ENCODE results near the gene USP48.

Gene USP48

GRCh38 chr1:21703318-21703963 lies 79.5 kb downstream of the USP48 start:
- TF ChIP-seq, protein P1, sequence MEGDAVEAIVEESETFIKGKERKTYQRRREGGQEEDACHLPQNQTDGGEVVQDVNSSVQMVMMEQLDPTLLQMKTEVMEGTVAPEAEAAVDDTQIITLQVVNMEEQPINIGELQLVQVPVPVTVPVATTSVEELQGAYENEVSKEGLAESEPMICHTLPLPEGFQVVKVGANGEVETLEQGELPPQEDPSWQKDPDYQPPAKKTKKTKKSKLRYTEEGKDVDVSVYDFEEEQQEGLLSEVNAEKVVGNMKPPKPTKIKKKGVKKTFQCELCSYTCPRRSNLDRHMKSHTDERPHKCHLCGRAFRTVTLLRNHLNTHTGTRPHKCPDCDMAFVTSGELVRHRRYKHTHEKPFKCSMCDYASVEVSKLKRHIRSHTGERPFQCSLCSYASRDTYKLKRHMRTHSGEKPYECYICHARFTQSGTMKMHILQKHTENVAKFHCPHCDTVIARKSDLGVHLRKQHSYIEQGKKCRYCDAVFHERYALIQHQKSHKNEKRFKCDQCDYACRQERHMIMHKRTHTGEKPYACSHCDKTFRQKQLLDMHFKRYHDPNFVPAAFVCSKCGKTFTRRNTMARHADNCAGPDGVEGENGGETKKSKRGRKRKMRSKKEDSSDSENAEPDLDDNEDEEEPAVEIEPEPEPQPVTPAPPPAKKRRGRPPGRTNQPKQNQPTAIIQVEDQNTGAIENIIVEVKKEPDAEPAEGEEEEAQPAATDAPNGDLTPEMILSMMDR (IDR thresholded peaks at IDR 0.05; ENCODE audit: insufficient read depth, low read length, poor library complexity, severe bottlenecking): peak; percentile 42
- H3K36me3 ChIP-seq (ENCODE audit: control insufficient read depth, insufficient read depth, low read length): peaks cover 14% of the 10 kb centered on the region
- no peak for DNase-seq (ENCODE audit: extremely low read depth, insufficient read length)
- H3K4me3 ChIP-seq (replicated peaks; ENCODE audit: low read depth, low read length): no peak overlapping the region
- H3K27me3 ChIP-seq (replicated peaks; ENCODE audit: control insufficient read depth, insufficient read depth, low read length): no peaks in the 10 kb centered on the region

DNA sequence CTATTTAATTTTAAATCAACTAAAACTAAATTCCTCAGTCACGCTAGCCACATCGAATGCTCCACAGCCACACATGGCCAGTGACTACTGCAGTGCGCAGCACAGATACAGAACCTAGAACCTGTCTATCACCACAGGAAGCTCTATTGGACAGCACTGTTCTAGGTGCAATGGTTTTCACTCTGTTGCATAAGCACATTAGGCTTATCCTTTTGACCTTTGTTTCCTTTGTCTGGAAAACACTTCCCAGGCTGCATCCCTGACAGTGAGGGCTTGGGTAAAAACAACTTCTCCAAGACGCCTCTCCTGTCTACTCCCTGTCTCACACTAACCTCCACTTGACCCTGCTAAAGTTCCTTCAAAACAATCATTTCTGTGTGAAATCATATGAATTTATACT lies 80.2 kb downstream of the USP48 start:
- Histone ChIP-seq H3K36me3 (ENCODE audit: control insufficient read depth, insufficient read depth, low read length) (peaks cover 12% of the 10 kb centered on the region), H3K27me3 (replicated peaks; ENCODE audit: control insufficient read depth, insufficient read depth, low read length) (no peaks in the 10 kb centered on the region), H3K4me3 (replicated peaks; ENCODE audit: low read depth, low read length) (no peak overlapping the region)
- TF ChIP-seq, protein P1 (IDR thresholded peaks at IDR 0.05; ENCODE audit: insufficient read depth, low read length, poor library complexity, severe bottlenecking): no peak
- no peak for DNase-seq (ENCODE audit: extremely low read depth, insufficient read length)

DNA sequence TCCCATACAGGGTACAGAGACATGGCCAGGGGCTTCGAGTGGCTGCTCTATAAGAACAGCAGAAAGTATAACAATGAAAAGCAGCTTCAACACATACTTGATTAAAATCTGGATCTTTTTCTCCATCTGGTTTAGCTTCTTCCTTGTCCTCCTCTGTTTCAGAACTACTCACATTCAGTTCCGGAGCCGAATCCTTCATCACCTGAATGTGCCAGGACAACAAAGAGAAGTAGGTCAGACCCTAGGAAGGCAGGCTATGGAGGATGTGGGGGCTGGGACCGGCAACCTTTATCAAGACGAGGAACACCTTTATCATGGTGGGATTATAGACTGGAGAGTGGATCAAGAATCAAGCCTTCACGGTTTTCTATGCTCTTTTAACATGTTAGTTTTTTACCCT lies 81.5 kb downstream of the USP48 start:
- H3K4me3 ChIP-seq (replicated peaks; ENCODE audit: low read depth, low read length): no peak overlapping the region
- H3K36me3 ChIP-seq (ENCODE audit: control insufficient read depth, insufficient read depth, low read length): peaks cover 16% of the 10 kb centered on the region
- H3K27me3 ChIP-seq (replicated peaks; ENCODE audit: control insufficient read depth, insufficient read depth, low read length): no peaks in the 10 kb centered on the region
- no peak for DNase-seq (ENCODE audit: extremely low read depth, insufficient read length)
- TF ChIP-seq, protein P1 (IDR thresholded peaks at IDR 0.05; ENCODE audit: insufficient read depth, low read length, poor library complexity, severe bottlenecking): no peak

- TF ChIP-seq, protein P1 (IDR thresholded peaks at IDR 0.05; ENCODE audit: insufficient read depth, low read length, poor library complexity, severe bottlenecking): no peak
- Histone ChIP-seq H3K36me3 (ENCODE audit: control insufficient read depth, insufficient read depth, low read length) (peaks cover 17% of the 10 kb centered on the region), H3K4me3 (replicated peaks; ENCODE audit: low read depth, low read length) (no peak overlapping the region), H3K27me3 (replicated peaks; ENCODE audit: control insufficient read depth, insufficient read depth, low read length) (no peaks in the 10 kb centered on the region)
- DNase-seq (ENCODE audit: extremely low read depth, insufficient read length): no peak
Measured at GRCh38 chr1:21700094-21700493, 82.9 kb downstream of the USP48 start.

DNA sequence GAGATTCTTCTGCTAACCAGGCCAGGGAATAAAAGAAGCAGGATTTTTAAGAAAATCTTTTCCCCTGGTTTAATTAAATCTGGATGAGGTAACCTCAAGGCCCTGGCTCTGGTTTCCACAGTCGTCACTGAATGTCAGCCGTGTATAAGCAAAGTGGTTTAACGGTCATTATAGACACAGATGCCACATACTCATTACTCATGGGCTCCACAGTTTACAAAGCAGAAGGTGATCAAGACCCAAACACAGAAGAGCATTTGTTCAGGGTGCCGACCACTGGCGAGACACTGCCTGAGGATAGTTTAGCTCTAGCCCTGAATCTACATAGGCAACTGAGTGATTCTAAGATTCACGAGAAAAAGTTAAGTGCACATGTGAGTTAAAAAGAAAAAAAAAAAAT lies 86.0 kb downstream of the USP48 start:
- TF ChIP-seq, protein P1 (IDR thresholded peaks at IDR 0.05; ENCODE audit: insufficient read depth, low read length, poor library complexity, severe bottlenecking): no peak
- peaks cover 23% of the 10 kb centered on the region for H3K36me3 ChIP-seq (ENCODE audit: control insufficient read depth, insufficient read depth, low read length)

GRCh38 chr1:21693732-21694131 lies 89.2 kb downstream of the USP48 start:
- TF ChIP-seq, protein P1 (IDR thresholded peaks at IDR 0.05; ENCODE audit: insufficient read depth, low read length, poor library complexity, severe bottlenecking): no peak
- no peak overlapping the region for H3K4me3 ChIP-seq (replicated peaks; ENCODE audit: low read depth, low read length)
- peaks cover 21% of the 10 kb centered on the region for H3K36me3 ChIP-seq (ENCODE audit: control insufficient read depth, insufficient read depth, low read length)

More for the DNA sequence above, 86.0 kb downstream of the USP48 start:
- DNase-seq (ENCODE audit: extremely low read depth, insufficient read length): no peak
- H3K27me3 ChIP-seq (replicated peaks; ENCODE audit: control insufficient read depth, insufficient read depth, low read length): no peaks in the 10 kb centered on the region
- H3K4me3 ChIP-seq (replicated peaks; ENCODE audit: low read depth, low read length): no peak overlapping the region

More at GRCh38 chr1:21693732-21694131, 89.2 kb downstream of the USP48 start:
- DNase-seq (ENCODE audit: extremely low read depth, insufficient read length): no peak
- H3K27me3 ChIP-seq (replicated peaks; ENCODE audit: control insufficient read depth, insufficient read depth, low read length): no peaks in the 10 kb centered on the region
